Stimulated activated CD8-positive, alpha-beta memory T cell treated with anti-CD3 and anti-CD28 coated beads, Interleukin-7, amount 100 ng/mL, for 24 hours (primary cell): ENCODE results near the gene DPP6.

Source experiments
- DNase-seq: peaks from one replicate; pipeline ENCODE4 v3.0.0-alpha.2; 2020; ENCODE audit warnings: low read depth

Gene DPP6

DNA sequence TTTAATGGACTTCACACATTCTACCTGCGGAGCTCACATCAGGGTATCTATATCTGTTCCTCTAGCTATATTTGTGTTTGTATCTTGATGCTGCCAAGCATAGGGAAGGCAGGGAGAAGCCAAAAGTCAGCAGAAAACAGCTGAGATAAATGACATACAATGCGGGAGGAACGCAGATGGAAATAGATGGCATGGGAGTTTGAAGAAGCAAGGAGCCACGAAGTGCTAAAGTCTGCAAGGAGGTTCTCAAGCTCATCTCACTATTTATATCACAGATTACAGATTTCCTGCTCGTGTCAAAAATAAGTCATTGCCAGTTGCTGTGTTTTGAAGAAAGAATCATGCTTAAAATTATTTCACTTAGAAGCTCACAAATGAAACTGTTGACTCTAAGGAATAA, 180.5 kb downstream of the DPP6 start:
- DNase-seq: no peak

DNA sequence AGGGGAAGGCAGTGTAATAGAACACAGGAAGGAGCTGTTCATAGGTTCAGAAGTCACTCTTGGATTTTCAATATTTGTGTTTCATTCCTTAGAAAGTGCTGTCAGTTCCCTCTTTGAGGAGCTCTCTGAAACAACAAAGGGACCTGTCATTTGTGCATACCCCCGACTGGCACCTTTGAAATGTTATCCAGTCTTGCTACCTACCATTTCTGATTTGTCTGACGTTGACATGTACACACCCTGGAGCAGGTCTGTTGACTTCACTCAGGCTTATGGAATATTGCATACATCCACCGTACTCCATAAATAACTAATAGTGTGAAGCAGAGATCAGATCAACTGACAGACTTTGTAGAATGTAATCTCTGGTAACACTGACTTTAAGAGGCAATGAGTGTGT, 189.8 kb downstream of the DPP6 start:
- no peak for DNase-seq

DNA sequence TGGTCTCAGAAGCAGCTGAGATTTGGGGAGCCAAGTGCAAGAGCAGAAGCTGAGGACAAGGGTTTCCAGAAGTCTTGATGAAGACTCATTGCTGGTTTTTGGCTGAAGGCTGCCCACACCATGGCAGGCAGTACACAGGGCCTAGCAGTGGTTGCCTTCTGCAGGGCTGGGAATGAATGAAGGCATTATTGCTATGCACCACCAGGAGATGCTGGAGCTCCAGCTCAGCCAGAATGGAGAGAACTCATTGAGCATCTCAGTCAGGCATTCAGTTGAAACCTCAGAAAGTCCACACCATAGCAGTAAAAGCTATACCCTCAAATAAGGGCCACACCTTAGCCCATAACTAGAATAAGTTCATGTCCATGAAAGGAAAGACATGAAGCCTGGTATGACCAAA, 190.5 kb downstream of the DPP6 start:
- no peak for DNase-seq

- DNase-seq: no peak
These were observed 199.8 kb downstream of the DPP6 start for GRCh38 chr7:154252046-154252445.

- no peak for DNase-seq
These were observed 201.6 kb downstream of the DPP6 start for GRCh38 chr7:154253810-154254209.

DNA sequence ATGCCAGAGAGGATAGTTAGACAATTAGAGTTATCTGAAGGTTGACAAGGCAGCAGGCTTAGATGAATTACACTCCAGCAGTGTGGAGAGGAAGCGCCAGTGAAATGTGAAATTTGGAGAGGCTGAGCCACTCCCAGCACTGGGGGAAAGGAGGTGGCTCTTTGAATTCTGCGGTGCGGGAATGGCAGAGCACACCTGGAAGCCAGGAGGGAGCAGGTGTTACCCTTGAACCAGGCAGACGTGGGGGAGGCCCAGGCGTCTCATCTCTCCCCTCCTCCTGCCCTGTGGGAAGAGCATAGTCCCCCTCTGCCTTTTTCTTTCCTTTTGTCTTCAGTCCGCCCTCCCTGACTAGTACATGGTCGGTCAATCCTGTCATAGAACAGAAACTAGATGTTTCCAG, 203.1 kb downstream of the DPP6 start:
- no peak for DNase-seq

GRCh38 chr7:154256150-154256549, 204.0 kb downstream of the DPP6 start:
- DNase-seq: no peak

DNA sequence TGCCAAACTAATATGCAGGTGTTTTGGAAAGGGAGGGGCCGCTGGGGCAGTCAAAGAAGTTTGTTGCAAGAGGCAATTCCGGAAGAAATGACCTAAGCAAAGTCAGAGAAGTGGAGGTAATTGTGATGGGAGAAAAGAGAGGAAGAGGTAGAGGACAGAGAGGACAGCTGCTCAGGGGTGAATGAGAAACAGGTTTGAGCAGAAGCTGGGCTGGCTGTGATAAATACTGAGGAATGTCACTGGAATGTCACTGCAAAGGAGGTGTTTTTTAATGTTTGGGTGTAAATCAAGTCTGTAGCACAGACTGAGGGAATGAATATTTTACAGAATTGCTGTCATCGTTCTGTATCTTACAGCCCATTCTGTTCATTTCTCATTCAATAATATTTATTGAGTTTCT, 207.2 kb downstream of the DPP6 start:
- no peak for DNase-seq

DNA sequence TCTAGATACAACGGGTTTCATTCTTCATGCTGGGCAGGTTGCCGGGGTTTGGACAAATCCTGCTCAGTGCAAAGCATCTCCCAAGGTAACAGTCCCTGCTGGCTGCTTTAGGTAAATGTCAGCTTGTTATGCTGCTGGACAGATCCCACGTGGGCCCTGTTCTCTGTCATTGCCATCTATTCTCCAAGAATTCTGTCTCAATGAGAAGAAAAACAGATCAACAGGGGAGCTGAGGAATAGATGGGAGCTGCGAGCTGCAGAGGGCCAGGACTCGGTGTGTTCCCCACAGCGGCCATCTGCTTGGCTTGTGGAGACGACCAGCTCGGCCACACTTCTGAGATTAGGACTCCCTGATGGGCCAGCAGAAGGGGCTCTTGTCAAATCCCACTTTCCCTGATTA, 235.2 kb downstream of the DPP6 start:
- no peak for DNase-seq

GRCh38 chr7:154289119-154289518, 236.9 kb downstream of the DPP6 start:
- no peak for DNase-seq

- DNase-seq: no peak
These were observed 244.2 kb downstream of the DPP6 start for GRCh38 chr7:154296443-154296842.

GRCh38 chr7:154299736-154300135, 247.5 kb downstream of the DPP6 start:
- DNase-seq: no peak

- no peak for DNase-seq
These were observed 250.2 kb downstream of the DPP6 start for GRCh38 chr7:154302380-154302779.

GRCh38 chr7:154304231-154304630, 252.0 kb downstream of the DPP6 start:
- DNase-seq: no peak

DNA sequence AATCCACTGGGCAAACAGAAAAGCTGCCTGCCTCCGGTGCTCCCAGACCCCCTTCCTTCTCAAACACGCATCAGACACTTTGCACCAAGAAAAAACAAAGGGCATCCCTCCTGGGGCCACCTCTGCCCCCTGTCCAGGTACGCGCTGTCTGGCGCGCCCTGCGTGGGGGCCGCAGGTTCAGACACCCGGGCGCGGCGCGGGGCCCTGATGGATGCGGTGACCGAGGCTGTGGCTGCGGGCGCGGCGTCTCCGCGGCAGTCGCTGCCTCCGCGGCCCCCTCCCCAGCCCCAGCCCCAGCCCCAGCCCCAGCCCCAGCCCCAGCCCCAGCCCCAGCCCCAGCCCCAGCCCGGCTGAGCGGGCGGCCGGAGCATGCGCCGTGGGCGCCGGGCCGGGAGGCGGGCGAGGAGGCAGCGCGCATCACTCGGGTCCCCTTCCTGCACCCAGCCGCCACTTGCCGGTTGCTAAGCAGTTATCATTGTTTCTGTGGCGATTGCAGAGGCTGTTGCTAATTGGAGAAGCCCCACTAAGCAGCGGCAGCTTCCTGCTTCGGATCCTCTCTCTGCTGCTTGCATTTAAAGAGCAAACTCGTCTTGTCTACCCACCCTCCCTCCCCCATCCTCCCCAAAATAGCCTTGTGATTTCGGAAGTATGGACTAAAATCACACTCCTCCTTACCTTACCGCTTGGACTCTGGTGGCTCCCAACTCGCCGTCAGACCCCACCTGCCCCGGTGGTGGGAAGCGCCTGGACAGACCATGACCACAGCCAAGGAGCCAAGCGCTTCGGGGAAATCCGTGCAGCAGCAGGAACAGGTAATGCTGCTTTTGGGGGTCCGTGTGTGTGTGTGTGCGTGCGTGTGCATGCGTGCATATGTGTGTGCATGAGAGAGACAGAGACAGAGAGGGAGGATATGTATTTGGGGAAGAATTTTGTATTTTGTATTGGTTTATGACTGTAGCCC, 252.8 kb downstream of the DPP6 start:
- DNase-seq: no peak

DNA sequence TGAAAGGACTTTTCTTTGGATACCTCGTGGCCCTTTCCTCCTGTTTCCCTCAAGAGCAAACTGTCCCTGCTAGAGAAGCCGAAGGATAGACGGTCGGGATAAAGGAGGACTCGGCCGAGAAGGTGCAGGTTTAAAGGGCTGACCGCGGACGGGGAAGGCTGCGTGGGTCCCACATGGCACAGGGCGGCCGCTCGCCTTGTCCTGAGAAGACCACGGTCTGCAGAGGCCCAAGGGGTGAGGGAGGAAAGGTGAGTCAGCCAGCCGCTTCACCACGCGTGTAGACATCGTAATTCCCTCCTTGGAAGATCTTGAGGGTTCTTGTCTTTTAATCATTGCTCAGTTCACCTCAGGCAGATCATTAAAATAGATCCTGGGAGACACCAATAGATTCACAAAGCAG, 253.8 kb downstream of the DPP6 start:
- no peak for DNase-seq

- DNase-seq: no peak
These were observed 256.7 kb downstream of the DPP6 start for GRCh38 chr7:154308928-154309327.

DNA sequence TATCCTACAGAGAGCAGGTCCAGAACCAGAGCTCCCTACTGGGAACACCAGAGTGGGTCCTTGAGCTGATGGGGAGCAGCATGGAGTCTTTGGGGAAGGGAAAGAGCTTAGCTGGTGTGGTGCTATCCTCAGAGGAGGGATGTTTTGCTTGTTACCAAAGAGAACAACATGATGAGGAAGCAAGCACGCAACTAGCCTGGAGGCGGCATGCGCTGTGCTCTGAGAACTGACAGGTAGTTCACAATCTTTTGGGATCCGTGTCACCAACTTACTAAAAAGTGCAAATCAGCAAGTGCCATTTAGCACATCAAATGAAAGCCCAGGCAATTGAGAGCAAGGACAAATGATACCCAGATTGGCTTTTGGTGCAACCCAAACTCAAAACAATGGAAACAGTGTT, 257.9 kb downstream of the DPP6 start:
- DNase-seq: no peak

DNA sequence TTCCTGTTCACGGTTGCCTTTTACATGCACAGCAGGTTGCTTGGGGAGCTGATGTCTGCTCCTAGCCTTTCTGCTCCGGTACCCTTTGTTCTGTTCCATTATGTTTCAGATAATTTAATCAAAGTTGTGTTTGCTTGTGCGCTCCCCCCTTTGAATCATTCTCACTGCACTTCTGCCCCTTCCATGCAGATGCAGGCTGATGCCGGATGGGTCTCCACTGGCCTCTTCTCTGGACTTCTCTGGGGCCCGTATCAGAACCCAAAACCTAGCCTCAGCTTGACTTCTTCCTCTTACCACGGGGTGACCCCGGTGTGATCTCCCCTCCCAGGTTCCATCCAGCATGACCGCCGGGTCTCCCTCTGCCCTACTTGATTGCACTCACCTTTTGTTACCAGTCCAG, 272.0 kb downstream of the DPP6 start:
- DNase-seq: no peak

GRCh38 chr7:154326421-154326820, 274.2 kb downstream of the DPP6 start:
- DNase-seq: no peak

GRCh38 chr7:154330318-154330717, 278.1 kb downstream of the DPP6 start:
- DNase-seq: no peak

DNA sequence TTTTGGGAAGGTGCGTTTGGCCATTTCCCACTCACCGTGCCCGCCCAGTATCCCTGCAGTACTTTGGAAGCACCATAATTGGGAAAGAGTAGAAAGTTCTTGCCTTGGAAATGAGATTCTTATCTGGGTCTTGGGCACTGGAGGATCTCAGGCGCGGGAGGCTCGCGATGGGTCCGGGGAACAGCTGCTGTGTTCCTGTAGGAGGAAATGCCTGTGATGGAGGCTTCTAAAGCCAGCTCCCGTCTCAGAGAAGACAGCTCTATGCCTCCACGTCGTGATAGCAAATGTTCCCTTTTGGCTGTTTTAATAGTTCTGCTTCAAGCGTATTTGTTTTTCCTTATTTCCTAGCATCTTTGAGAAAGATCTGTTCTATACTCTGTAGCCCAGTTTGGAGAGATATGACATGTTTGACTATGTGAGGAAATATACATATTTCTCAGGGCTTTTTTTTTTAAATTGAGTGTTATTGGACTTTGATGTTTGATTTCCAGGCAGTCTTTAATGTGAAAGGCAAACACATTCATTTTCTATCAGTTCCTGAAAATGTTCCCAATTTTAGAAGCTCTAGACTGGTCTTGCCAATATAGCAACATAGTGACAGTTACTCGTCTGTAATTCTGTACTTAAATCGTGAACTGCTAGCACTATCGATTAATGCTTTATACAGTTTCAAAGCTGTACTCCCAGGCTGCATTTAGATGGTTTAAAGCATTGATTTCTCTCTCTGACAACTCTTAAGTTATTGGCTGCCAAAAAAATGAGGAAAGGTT, 280.8 kb downstream of the DPP6 start:
- no peak for DNase-seq

- no peak for DNase-seq
These were observed 284.1 kb downstream of the DPP6 start for GRCh38 chr7:154336295-154336694.
